GOT3 (cell line): Measurements from ENCODE around the gene ANKRD28.

Experiments
- DNase-seq: peaks from one replicate; lab custom pipeline; 2025; ENCODE audit warnings: mixed read lengths; lab: John Stamatoyannopoulos, UW

The ANKRD28 gene

GRCh38 chr3:15723624-15723884, 74.2 kb downstream of the ANKRD28 start:
- DNase-seq = no peak

GRCh38 chr3:15722877-15723623, 74.7 kb downstream of the ANKRD28 start:
- no peak for DNase-seq

GRCh38 chr3:15716178-15716577, 81.6 kb downstream of the ANKRD28 start:
- no peak for DNase-seq

- DNase-seq = no peak
These were observed 83.3 kb downstream of the ANKRD28 start for GRCh38 chr3:15714448-15714847.

- DNase-seq = no peak
These were observed 84.4 kb downstream of the ANKRD28 start for GRCh38 chr3:15713364-15713763.

- DNase-seq = no peak
These were observed 86.5 kb downstream of the ANKRD28 start for GRCh38 chr3:15711281-15711680.

- DNase-seq = no peak
These were observed 88.7 kb downstream of the ANKRD28 start for GRCh38 chr3:15708882-15709677.

GRCh38 chr3:15707779-15708178, 90.0 kb downstream of the ANKRD28 start:
- no peak for DNase-seq

GRCh38 chr3:15703346-15703745, 94.4 kb downstream of the ANKRD28 start:
- no peak for DNase-seq

- DNase-seq = no peak
These were observed 103.2 kb downstream of the ANKRD28 start for GRCh38 chr3:15694628-15695027.

- DNase-seq = no peak
These were observed 104.4 kb downstream of the ANKRD28 start for GRCh38 chr3:15693355-15693754.

GRCh38 chr3:15690748-15691147, 107.0 kb downstream of the ANKRD28 start:
- no peak for DNase-seq

- no peak for DNase-seq
These were observed 107.5 kb downstream of the ANKRD28 start for GRCh38 chr3:15690230-15690629.

- no peak for DNase-seq
These were observed 111.9 kb downstream of the ANKRD28 start for GRCh38 chr3:15685927-15686326.

GRCh38 chr3:15683253-15683652, 114.5 kb downstream of the ANKRD28 start:
- no peak for DNase-seq

GRCh38 chr3:15682561-15683185, 115.1 kb downstream of the ANKRD28 start:
- no peak for DNase-seq

GRCh38 chr3:15681668-15682067, 116.1 kb downstream of the ANKRD28 start:
- DNase-seq = no peak

- DNase-seq = no peak
These were observed 118.5 kb downstream of the ANKRD28 start for GRCh38 chr3:15679306-15679705.

GRCh38 chr3:15676259-15676658, 121.5 kb downstream of the ANKRD28 start:
- DNase-seq = no peak

GRCh38 chr3:15673536-15673935, 124.2 kb downstream of the ANKRD28 start:
- no peak for DNase-seq

GRCh38 chr3:15667484-15667883, 130.3 kb downstream of the ANKRD28 start:
- no peak for DNase-seq

GRCh38 chr3:15666277-15666676, 131.5 kb downstream of the ANKRD28 start:
- no peak for DNase-seq

GRCh38 chr3:15665510-15666150, 132.1 kb downstream of the ANKRD28 start:
- DNase-seq = no peak
